Ovary (tissue), 10 donors: ENCODE measurements around the gene CFAP61. TPM values are rescaled to one million over a fixed set of nuclear protein-coding genes. Genes with fewer than 3 reads are reported as not detected.
"Not testable (repeated sequence)": the region's sequence is repeated elsewhere in the genome, so short reads cannot be mapped to it uniquely, and the experiment has no call there.

ENCODE experiments used
- DNase-seq, 5 donors: peaks; one replicate each; pipeline ENCODE4 v3.0.0-alpha.2; 2019 to 2020
- H3K27ac ChIP-seq, 2 donors: fragments of 200-600 bp; one replicate each; pipeline versions ENCODE4 v1.5.1 to v1.8.0; 2019 to 2022
- H3K27me3 ChIP-seq: fragments of 200-600 bp; one replicate; pipeline ENCODE4 v1.8.0; 2022
- H3K36me3 ChIP-seq: fragments of 200-600 bp; sonication (generic); one replicate; pipeline ENCODE4 v1.5.1; 2019
- H3K4me1 ChIP-seq: one replicate; pipeline ENCODE4 v1.8.1; 2013; ENCODE audit warnings: mild to moderate bottlenecking, moderate library complexity; ENCODE audit not compliant: insufficient read depth
- H3K4me3 ChIP-seq: fragments of 200-600 bp; sonication (generic); one replicate; pipeline ENCODE4 v1.5.1; 2017
- H3K9me3 ChIP-seq, 2 donors: fragments of 200-600 bp in 1 of 2; sonication (generic) in 1 of 2; one replicate each; pipeline versions ENCODE4 v1.5.1 to v1.8.1; 2013 to 2019; ENCODE audit warnings: mild to moderate bottlenecking in 1 of 2, moderate library complexity in 1 of 2
- EP300 ChIP-seq: sonication (generic); formaldehyde crosslinking; IDR thresholded peaks from one replicate; pipeline ENCODE4 v1.6.1; 2017; ENCODE audit warnings: antibody characterized with exemption
- POLR2A ChIP-seq: fragments of 450-650 bp; IDR thresholded peaks from one replicate; pipeline ENCODE4 v1.6.1; 2017; ENCODE audit warnings: antibody characterized with exemption, mild to moderate bottlenecking, moderate library complexity
- WGBS, 3 donors: extraction: QIAGEN DNeasy Blood & Tissue Kit in 1 of 3; methylation state at CpG; one replicate each; pipeline versions ENCODE4 v1.1.5 to v1.1.7; 2013 to 2017; 5-methylcytosine and 5-hydroxymethylcytosine counted together
- intact Hi-C, 4 donors: fragments of 100-400 bp; cut with DNase I; formaldehyde crosslinking; loops; one replicate each; pipeline versions ENCODE4 v1.11.0 to v1.15.1; 2022 to 2023
- long read RNA-seq, 3 donors: library from polyadenylated mRNA in 2 of 3; unstranded in 2 of 3; transcript quantifications; one replicate each; pipeline ENCODE4 v2.0.0 and lab custom pipeline, GENCODE V29; 2021 to 2026
- polyA plus RNA-seq, 2 donors: library from polyadenylated mRNA; stranded (reverse); fragments of 200-250 nt in 1 of 2; fragments of 350-450 nt in 1 of 2; fragmentation: Illumina TruSeq in 1 of 2; extraction: RNeasy Lipid Tissue Mini Kit (QIAGEN cat#74804) in 1 of 2; gene quantifications; one replicate each; pipeline ENCODE4 v1.2.3, GENCODE V29; 2013 to 2014
- total RNA-seq, 7 donors: library from RNA; depleted of rRNA in 2 of 7; stranded (reverse); fragments of >200 nt in 2 of 7; fragmentation: NEBNext Ultra II Directional in 3 of 7; extraction: Animal tissue kit (Norgen Biotek cat#: 25700) in 3 of 7; gene quantifications; one replicate each; pipeline versions ENCODE4 v1.1.0 to v1.2.4, GENCODE V29; 2016 to 2023
- TF ChIP-seq, protein P1 (sequence below), 3 donors: fragments of 450-650 bp in 2 of 3; fragments of 200-600 bp in 1 of 3; IDR thresholded peaks; one replicate each; pipeline versions ENCODE4 v1.5.1 to v1.8.0; 2016 to 2022; ENCODE audit warnings: antibody characterized with exemption in 3 of 3, mild to moderate bottlenecking in 1 of 3
- donor health status: DM: no; HTN: no; CAD: no; lungs with moderate emphysema.
- donor health status: DM: no; HTN: no; CAD: no.
- donor health status: Bipolar disorder and iron deficiency.
- donor health status: DM: yes; HTN: yes; CAD: no.
- donor health status: DM: no; HTN: no; CAD: no.
- donor health status: DM: yes; HTN: yes; CAD: no.

CFAP61 gene, protein sequence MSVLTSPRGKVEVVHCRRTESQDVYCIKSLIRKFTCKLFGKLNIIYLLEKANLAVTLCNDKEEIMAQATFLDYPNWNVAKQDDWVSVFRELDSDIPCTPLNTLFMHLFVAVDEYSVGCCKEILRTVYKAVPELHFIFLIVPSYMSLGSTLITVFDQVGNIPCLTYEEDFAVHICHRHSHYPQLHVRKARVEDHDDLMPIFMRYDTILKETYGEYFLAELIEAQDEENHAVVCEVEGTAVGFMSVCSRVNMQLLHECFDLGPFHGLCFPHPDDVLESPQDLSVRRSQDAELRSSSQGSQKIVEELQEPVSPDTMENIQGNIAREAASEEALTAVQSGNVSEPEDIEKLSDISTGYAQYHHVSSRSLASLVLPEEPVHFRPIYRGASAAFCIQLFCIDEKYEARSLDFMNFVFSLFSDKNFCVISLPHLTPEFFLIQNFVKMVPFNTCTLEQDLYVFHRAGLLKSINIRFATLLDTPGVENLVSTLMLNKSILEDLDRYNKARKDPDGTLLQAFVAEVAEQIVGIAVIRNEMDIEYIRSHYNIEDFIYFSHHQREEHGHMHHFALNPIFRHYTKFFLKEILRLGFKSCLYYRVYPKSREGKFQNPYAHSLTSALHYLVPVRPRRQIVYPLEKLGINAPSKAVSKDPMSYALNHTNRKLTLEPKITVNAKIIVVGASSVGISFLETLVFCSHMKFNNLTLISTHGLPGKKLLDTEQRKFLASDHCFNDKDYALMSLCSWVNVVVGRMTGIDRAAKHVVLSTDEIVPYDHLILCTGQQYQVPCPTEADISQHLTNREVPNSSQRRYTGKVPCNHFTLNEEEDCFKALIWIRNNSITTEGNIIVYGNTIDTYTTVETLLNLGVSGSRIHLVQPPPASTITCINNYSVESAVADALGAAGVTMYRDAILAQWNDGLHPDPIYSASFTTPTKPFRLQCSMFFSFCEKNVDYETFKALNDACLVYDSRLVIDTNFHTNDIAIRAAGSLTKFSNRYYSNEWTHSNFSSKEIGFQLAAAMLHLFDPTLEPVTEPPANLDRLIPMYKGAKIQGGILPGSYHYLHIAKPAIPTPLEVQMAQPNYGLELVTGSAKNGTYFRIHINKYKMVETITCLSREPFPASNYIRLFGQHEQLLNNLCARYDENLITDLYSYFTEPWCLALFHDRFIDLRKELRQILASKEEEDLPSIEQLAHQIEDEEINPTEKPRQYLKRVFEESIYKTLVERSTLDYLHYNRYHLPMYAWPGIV
- 10 to 100 TPM in 1 of 7 donors, 1 to 10 TPM in 3, under 1 TPM in 2, not detected in 1; 0.24 to 13.1 (median 1.4) TPM for total RNA-seq
- under 1 TPM; 0.12 to 0.75 TPM for polyA plus RNA-seq
- long read RNA-seq, donor 1: 0 reads
- long read RNA-seq, donor 2: 0 reads
- long read RNA-seq, donor 3, partial matches to known transcripts: 1 of 1 reads
- long read RNA-seq, donor 3, other reads (novel, unspliced or antisense): 0 of 1 reads

DNA sequence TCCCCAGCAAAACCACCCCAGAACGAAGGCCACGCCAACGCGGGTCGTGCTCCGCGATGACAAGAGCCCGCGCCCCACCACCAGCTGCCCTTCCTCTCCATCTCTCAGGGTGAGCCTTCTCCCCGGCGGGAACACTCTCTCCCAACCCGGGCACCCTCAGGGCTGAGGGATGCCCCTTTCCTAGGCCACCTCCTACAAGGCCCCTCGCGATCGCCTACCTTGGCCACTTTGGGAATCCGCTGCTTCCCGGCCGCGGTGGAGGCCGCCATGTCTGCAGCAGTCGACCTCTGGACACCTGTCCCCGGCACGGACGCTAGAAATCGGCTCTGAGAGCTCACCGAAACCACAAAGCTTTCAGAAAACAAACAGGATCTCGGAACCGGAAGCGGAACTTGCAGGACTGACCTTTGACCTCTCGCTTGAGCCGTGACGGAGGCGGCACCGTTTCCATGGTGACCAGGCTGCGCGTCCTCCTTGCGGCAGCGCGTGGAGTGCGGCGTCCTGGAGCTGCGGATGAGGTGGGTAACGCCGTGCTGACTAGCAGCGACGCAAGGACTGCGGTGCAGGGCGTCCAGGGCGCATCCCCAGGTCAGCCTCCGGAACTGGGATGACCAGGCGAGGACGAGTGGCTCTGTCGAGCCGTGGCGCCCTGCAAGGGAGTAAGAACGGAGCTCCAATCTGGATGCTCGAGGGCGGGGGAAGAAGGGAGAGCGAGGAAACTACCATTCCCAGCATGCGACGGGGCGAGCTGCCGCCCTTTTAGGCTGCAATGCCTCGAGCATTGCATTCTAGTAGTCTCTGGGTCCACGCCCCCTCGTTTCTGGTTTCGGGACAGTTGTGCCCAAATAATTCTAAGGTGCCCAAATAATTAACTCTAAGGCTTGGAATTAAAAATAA, at the start of gene CFAP61, which contains the start of gene CRNKL1:
CFAP61 (plus strand) TSS at position 459 of the 897 bp plus-strand sequence. CDS start 4,122 bp downstream, outside the sequence.
CRNKL1 (minus strand) TSS at position 393 of the 897 bp plus-strand sequence; CDS start at position 269, 124 bp downstream.
- 0 to 1% (median 0%) methylated on average over 67 of the region's 67 CpGs for WGBS, 3 donors
- DNase-seq: peak; percentile 95 to 97 (median 96)
- TF ChIP-seq, protein P1, sequence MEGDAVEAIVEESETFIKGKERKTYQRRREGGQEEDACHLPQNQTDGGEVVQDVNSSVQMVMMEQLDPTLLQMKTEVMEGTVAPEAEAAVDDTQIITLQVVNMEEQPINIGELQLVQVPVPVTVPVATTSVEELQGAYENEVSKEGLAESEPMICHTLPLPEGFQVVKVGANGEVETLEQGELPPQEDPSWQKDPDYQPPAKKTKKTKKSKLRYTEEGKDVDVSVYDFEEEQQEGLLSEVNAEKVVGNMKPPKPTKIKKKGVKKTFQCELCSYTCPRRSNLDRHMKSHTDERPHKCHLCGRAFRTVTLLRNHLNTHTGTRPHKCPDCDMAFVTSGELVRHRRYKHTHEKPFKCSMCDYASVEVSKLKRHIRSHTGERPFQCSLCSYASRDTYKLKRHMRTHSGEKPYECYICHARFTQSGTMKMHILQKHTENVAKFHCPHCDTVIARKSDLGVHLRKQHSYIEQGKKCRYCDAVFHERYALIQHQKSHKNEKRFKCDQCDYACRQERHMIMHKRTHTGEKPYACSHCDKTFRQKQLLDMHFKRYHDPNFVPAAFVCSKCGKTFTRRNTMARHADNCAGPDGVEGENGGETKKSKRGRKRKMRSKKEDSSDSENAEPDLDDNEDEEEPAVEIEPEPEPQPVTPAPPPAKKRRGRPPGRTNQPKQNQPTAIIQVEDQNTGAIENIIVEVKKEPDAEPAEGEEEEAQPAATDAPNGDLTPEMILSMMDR (IDR thresholded peaks at IDR 0.05): peak in 1 of 3 donors; percentile 52
- no peak for TF ChIP-seq EP300
- Histone ChIP-seq H3K27ac (peak within 1 kb of the TSS; percentile 64 to 83), H3K4me3 (peak within 1 kb of the TSS; percentile 99), H3K27me3 (no peaks in the 10 kb centered on the region), H3K4me1 (no peaks in the 10 kb centered on the region), H3K9me3 (no peaks in the 10 kb centered on the region), H3K36me3 (no peaks in the 10 kb centered on the region)
- intact Hi-C loops: no loop called here

DNA sequence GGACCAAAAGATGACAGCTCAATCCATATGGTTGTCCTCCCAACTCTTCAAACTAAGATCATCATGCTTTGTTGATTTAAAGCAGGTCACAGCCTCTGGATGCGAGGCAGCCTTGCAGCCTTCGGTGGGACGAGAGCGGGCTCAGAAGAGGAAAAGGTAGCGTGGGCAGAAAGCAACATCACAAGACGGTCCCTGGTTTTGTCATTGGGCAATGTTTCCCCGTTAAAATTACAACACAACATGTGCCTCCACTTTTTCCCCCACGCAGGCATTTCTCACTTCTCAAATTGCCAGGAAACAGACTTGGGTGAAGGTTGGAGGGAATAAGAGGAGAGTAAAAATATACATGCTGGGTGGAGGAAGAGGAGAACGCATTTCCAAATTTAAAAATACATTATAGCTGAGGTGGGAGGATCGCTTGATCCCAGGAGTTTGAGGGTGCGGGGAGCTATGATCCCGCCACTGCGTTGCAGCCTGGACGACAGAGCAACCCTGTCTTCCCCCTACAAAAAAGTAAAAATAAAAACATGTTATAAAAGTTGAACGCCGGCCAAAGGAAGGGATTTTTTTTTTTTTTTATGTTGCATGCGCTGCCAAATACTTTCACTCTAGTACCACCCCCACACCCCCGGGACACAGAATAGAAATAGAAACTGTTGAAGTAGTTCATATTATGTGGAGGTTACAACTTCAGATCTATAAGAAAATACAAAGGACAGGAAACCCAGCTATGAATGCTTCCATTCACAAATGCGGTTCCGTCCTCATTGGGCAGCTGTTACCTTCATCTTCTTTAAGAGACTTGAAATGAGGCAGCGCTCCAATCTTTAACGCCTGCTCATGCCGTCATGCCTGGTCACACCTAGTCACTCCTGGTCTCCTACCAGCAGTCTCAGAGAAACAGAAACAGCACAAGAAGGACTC, 49.0 kb upstream of the CFAP61 start:
- TF ChIP-seq, protein P1 (IDR thresholded peaks at IDR 0.05): no peak
- TF ChIP-seq EP300 (peak; percentile 47), POLR2A (no peak)
- WGBS, 3 donors: 4 to 5% (median 5%) methylated on average over 23 of the region's 23 CpGs
- no peaks in the 10 kb centered on the region for H3K9me3 ChIP-seq
- intact Hi-C loops: no loop called here
- no peaks in the 10 kb centered on the region for H3K36me3 ChIP-seq
- peak overlapping the region in 1 of 2 donors; percentile 56 for H3K27ac ChIP-seq
- peaks cover 8% of the 10 kb centered on the region for H3K4me1 ChIP-seq
- H3K4me3 ChIP-seq: peak overlapping the region; percentile 12
- peak in 3 of 5 donors; percentile 35 to 56 (median 52) for DNase-seq
- no peaks in the 10 kb centered on the region for H3K27me3 ChIP-seq

DNA sequence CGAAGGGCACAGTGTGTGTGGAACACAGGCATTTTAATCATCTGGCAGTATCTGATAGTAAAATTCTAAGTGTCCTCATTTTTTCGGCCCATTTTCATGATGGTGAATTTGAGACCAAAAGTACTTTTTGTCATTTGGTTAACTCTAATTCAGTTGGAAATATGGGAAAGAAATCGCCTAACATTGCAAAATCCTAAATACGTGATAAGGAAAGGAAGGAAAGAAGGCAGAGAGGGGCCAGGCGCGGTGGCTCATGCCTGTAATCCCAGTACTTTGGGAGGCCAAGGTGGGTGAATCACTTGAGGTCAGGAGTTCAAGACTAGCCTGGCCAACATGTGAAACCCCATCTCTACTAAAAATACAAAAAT, 48.4 kb upstream of the CFAP61 start:
- H3K27me3 ChIP-seq, intact Hi-C loops, H3K9me3 ChIP-seq, H3K36me3 ChIP-seq, DNase-seq, H3K4me1 ChIP-seq: not testable (repeated sequence)
- H3K4me3 ChIP-seq: peak overlapping the region; percentile 12
- H3K27ac ChIP-seq: peak overlapping the region in 1 of 2 donors; percentile 56
- WGBS, 3 donors: 49 to 60% (median 54%) methylated on average over 6 of the region's 6 CpGs
